Measurements from ENCODE around the gene INF2.

The INF2 gene

DNA sequence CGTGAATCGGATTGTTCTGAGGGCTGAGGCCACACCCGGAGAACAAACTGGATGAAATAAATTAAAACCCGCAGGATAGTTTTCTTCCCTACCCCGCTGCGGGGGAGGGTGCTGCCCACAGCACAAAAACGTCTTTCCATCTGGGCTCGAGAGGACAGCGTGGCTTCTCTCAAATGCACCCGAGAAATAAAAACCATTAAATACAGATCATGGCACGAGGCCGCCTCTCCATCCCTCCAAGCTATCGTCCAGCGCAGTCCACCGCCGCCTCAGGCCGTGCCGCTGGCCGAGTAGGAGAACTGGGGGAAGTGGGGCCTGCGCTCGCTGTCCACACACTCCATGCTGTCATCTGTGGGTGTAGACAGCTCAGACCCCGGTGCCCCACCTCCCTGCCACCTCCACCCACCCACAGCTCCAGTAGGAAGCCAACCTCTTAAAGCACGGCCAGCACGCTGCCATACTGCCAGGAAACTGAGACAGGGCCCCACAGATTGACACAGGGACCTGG, 80.7 kb downstream of the INF2 start:
- no peak for DNase-seq (ENCODE audit: low read depth in 2 of 2)

GRCh38 chr14:104770851-104771272, 81.4 kb downstream of the INF2 start:
- no peak for DNase-seq (ENCODE audit: low read depth in 2 of 2)

DNA sequence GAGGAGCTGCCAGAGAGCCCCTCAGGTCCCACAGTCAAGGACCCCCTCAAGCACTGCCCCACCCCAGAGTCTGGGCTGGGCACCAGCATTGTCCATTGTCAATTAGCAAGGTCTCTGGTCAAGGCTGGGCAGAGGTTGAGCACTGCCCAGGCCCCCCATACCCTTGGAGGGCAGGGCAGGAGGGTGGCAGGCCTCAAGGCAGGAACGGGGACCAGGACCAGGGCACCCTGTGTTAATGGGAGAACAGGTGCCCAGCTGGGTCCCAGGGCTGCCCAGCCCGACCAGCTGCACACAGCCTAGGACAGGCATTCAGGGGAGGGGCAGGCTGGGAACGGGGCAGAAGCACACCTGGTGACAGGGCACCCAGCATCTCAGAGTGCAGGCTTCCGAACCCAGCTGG, 82.0 kb downstream of the INF2 start:
- DNase-seq (ENCODE audit: low read depth in 2 of 2) = no peak

All from fibroblast of skin of left biceps (primary cell).